RWPE1 (cell line): ENCODE measurements around the gene RAB3IL1.

Experiments used
- CTCF ChIA-PET: fragments of 350-600 bp; sonication (Branson Sonifier 250); formaldehyde crosslinking; extraction: SDS; loops from one replicate; lab custom pipeline; 2021; lab: Yijun Ruan, JAX
- POLR2A ChIA-PET: fragments of 400-600 bp; formaldehyde crosslinking; extraction: SDS; loops from one replicate; lab custom pipeline; 2020; ENCODE audit warnings: antibody characterized with exemption; ENCODE audit not compliant: low non-redundant PET; lab: Yijun Ruan, JAX
- DNase-seq: peaks from one replicate; pipeline ENCODE4 v3.0.0; 2012; ENCODE audit warnings: low spot score
- H3K27ac ChIP-seq: fragments of 450-650 bp; 2 replicates; pipeline ENCODE4 v1.5.1; 2017
- CTCF ChIP-seq: fragments of 450-650 bp; conservative IDR thresholded peaks from 2 replicates; pipeline ENCODE4 v1.5.1; 2017; ENCODE audit warnings: low read depth, mild to moderate bottlenecking

RAB3IL1 gene

GRCh38 chr11:61911701-61912529, 5.5 kb downstream of the RAB3IL1 start:
- DNase-seq: no peak
- POLR2A ChIA-PET: no interaction called here
- CTCF ChIA-PET: interaction anchor here (1.1 kb wide), 1 partner anchor 13 kb away, joined by 3 read pairs; no protein-coding TSS in a partner anchor
- H3K27ac ChIP-seq: no peak overlapping the region
- TF ChIP-seq CTCF: no peak

DNA sequence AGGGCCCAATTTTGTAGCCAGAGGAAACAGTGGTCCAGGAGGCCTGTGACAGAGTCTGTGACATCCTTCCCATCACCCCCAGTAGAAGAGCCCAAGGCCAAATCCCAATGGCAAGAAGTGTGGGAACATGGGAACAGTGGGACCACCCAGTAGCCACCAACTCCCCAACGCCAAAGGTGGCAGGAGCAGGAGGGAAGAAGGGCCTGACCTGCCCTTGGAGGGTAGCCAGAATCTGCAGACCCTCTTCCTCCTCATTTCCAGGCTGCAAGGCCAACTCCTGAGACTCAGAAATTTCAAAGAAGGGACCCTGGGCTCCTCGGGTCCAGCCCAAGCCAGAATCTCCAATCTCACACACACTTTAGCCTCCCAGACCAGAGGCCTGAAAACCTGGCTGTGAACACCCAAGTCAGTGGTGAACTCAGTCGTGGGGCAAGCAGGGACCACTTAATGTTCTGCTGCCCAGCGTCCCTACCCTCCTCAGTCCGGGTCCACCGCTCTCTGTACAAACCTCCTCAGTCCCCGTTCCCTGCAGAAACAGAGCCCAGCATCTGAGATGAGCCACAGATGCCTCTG, 6.2 kb downstream of the RAB3IL1 start:
- no peak for TF ChIP-seq CTCF
- POLR2A ChIA-PET: no interaction called here
- CTCF ChIA-PET: interaction anchor here (1.1 to 1.5 kb wide), 2 partner anchors 13 to 171 kb away, joined by 3 to 5 read pairs; no protein-coding TSS in a partner anchor
- DNase-seq: no peak
- no peak overlapping the region; the same call in 1 of the 2 replicates for H3K27ac ChIP-seq

GRCh38 chr11:61910187-61911127, 6.9 kb downstream of the RAB3IL1 start:
- ChIA-PET POLR2A (no interaction called here), CTCF (interaction anchor here (1.0 to 1.5 kb wide), 4 partner anchors 9 to 172 kb away, joined by 3 to 5 read pairs (median 4); no protein-coding TSS in a partner anchor)
- TF ChIP-seq CTCF: no peak
- H3K27ac ChIP-seq: no peak overlapping the region; the same call in 1 of the 2 replicates
- no peak for DNase-seq

- CTCF ChIA-PET: interaction anchor here (0.6 to 2.5 kb wide), 3 partner anchors 16 to 173 kb away, joined by 3 to 12 read pairs (median 5); no protein-coding TSS in a partner anchor
- no peak for TF ChIP-seq CTCF
- POLR2A ChIA-PET: interaction anchor here (0.6 kb wide), 1 partner anchor 17 kb away, joined by 3 read pairs; no protein-coding TSS in a partner anchor
- no peak overlapping the region for H3K27ac ChIP-seq
- DNase-seq: no peak
Observed at GRCh38 chr11:61908730-61909316, 8.5 kb downstream of the RAB3IL1 start.

- no peak for TF ChIP-seq CTCF
- H3K27ac ChIP-seq: no peak overlapping the region
- no peak for DNase-seq
- POLR2A ChIA-PET: interaction anchor here (0.6 kb wide), 1 partner anchor 17 kb away, joined by 3 read pairs; no protein-coding TSS in a partner anchor
- CTCF ChIA-PET: interaction anchor here (0.6 to 2.5 kb wide), 4 partner anchors 39 to 174 kb away, joined by 3 to 12 read pairs (median 3); no protein-coding TSS in a partner anchor
Observed at GRCh38 chr11:61907871-61908729, 9.3 kb downstream of the RAB3IL1 start.
